ENCODE data around the gene SLAMF1.

The SLAMF1 gene

DNA sequence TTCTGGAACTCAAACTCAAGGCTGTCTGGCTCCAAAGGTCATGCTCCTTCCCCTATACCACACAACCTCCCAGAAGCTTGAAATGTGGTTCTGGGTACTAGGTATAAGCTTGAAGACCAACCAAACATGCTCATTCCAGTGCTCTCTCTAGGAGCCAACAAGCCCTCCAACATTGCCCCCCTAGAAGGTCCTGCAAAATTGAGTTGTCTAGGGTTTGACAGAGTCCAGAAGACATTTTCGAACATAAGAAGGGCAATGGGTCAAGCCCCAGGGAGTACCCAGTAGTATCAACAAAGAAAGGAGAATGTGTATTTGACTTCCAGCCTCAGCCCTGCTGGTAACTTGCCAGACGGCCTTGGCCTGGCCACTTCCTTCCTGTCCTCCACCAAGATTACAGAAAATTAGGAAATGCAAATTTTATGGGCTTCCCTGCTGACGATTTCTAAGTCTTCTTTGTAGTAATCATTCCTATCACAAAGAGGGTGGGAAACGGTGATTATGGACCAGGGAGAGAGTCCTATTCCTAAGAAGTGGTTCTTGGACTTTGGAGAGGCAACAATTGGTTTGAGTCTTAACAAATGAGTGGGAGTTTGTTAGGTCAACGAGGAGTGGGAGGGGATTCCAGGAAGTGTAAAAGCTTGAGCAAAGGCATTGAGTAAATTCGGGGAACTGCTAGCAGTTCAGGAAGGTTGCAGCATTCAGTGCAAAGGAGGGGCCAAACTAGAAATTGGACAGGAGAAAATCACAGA is 18.7 kb upstream of the SLAMF1 start:
- Histone ChIP-seq H3K27ac (replicated peaks) (peak overlapping the region; percentile 69), H3K4me3 (replicated peaks; ENCODE audit: insufficient read depth, low read length) (no peak overlapping the region), H3K27me3 (ENCODE audit: insufficient read depth, poor library complexity, severe bottlenecking) (no peaks in the 10 kb centered on the region)
- peak; percentile 65 to 77 for DNase-seq (ENCODE audit: low read depth in 1 of 2, low spot score in 1 of 2)
- peak; percentile 47; the same call in 1 of the 2 replicates for TF ChIP-seq SPI1 (IDR thresholded peaks at IDR 0.05; ENCODE audit: borderline replicate concordance, low read depth)
- TF ChIP-seq GABPA (IDR thresholded peaks at IDR 0.05; ENCODE audit: low read depth), result no peak
- TF ChIP-seq, protein P1, sequence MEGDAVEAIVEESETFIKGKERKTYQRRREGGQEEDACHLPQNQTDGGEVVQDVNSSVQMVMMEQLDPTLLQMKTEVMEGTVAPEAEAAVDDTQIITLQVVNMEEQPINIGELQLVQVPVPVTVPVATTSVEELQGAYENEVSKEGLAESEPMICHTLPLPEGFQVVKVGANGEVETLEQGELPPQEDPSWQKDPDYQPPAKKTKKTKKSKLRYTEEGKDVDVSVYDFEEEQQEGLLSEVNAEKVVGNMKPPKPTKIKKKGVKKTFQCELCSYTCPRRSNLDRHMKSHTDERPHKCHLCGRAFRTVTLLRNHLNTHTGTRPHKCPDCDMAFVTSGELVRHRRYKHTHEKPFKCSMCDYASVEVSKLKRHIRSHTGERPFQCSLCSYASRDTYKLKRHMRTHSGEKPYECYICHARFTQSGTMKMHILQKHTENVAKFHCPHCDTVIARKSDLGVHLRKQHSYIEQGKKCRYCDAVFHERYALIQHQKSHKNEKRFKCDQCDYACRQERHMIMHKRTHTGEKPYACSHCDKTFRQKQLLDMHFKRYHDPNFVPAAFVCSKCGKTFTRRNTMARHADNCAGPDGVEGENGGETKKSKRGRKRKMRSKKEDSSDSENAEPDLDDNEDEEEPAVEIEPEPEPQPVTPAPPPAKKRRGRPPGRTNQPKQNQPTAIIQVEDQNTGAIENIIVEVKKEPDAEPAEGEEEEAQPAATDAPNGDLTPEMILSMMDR (IDR thresholded peaks at IDR 0.05; ENCODE audit: insufficient read depth, low read length), result no peak

DNA sequence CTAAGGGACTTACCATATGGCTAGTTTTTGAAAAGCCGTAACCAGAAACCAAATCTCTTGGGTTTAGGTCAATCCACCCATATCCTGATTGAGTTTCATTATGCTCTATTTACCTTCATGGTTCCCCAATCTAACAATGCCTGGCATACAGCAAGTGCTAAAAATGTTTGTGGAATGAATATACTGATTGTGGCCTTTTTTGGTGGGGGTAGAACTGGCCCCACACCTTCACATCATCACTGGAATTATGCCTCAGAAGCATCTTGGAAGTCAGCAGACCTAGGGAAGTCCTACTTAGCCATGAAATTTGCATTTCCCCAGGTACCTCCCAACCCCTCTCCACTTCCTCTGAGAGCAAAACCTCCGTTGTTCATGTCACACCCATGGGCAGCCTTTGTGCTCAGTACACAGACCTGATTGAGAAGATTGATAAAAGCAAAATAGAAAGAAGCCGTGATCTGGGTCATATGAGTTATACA is 17.8 kb upstream of the SLAMF1 start:
- Histone ChIP-seq H3K27ac (replicated peaks) (no peak overlapping the region), H3K4me3 (replicated peaks; ENCODE audit: insufficient read depth, low read length) (no peak overlapping the region), H3K27me3 (ENCODE audit: insufficient read depth, poor library complexity, severe bottlenecking) (no peaks in the 10 kb centered on the region)
- TF ChIP-seq, protein P1 (IDR thresholded peaks at IDR 0.05; ENCODE audit: insufficient read depth, low read length), result no peak
- TF ChIP-seq SPI1 (IDR thresholded peaks at IDR 0.05; ENCODE audit: borderline replicate concordance, low read depth), result peak; percentile 9; the same call in 1 of the 2 replicates
- DNase-seq (ENCODE audit: low read depth in 1 of 2, low spot score in 1 of 2), result no peak

DNA sequence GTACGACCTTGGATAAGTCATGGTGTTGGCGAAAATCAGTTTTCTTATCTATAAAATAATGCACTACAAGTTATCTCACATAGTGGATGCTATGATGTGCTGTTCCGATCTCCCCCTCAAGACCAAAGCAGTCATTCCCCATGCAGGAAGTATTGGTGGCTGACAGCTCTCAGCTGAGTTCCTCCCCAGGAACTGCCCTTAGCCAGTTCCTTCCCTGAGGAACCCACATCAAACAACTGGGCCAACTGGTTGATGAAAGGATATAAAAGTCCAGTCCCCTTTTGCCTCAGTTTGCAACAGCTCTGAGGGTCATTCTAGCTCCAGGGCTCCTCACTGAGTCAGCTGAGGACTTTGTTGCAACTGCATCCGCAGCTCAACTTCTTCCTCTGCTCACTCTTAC is 16.1 kb upstream of the SLAMF1 start:
- no peak for DNase-seq (ENCODE audit: low read depth in 1 of 2, low spot score in 1 of 2)
- H3K27me3 ChIP-seq (ENCODE audit: insufficient read depth, poor library complexity, severe bottlenecking), result no peaks in the 10 kb centered on the region
- peak; percentile 37; the same call in 1 of the 2 replicates for TF ChIP-seq SPI1 (IDR thresholded peaks at IDR 0.05; ENCODE audit: borderline replicate concordance, low read depth)
- no peak for TF ChIP-seq POLR2AphosphoS5 (IDR thresholded peaks at IDR 0.05; ENCODE audit: low read depth)
- H3K4me3 ChIP-seq (replicated peaks; ENCODE audit: insufficient read depth, low read length), result no peak overlapping the region
- no peak overlapping the region for H3K27ac ChIP-seq (replicated peaks)

DNA sequence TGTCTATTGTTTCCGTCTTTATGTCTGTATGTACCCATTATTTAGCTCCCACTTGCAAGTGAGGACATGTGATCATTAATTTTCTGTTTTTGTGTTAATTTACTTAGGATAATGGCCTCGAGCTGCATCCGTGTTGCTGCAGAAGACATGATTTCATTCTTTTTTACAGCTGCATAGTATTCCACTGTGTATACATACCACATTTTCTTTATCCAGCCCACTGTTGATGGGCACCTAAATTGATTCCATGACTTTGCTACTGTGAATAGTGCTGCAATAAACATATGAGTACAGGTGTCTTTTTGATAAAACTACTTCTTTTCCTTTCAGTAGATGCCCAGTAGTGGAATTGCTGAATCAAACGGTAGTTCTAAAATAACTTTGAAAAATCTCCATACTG is 12.7 kb upstream of the SLAMF1 start:
- no peak for DNase-seq (ENCODE audit: low read depth in 1 of 2, low spot score in 1 of 2)
- Histone ChIP-seq H3K27me3 (ENCODE audit: insufficient read depth, poor library complexity, severe bottlenecking) (no peaks in the 10 kb centered on the region), H3K27ac (replicated peaks) (no peak overlapping the region), H3K4me3 (replicated peaks; ENCODE audit: insufficient read depth, low read length) (no peak overlapping the region)
- TF ChIP-seq SPI1 (IDR thresholded peaks at IDR 0.05; ENCODE audit: borderline replicate concordance, low read depth), result no peak
- no peak for TF ChIP-seq POLR2AphosphoS5 (IDR thresholded peaks at IDR 0.05; ENCODE audit: low read depth)
- TF ChIP-seq, protein P2, sequence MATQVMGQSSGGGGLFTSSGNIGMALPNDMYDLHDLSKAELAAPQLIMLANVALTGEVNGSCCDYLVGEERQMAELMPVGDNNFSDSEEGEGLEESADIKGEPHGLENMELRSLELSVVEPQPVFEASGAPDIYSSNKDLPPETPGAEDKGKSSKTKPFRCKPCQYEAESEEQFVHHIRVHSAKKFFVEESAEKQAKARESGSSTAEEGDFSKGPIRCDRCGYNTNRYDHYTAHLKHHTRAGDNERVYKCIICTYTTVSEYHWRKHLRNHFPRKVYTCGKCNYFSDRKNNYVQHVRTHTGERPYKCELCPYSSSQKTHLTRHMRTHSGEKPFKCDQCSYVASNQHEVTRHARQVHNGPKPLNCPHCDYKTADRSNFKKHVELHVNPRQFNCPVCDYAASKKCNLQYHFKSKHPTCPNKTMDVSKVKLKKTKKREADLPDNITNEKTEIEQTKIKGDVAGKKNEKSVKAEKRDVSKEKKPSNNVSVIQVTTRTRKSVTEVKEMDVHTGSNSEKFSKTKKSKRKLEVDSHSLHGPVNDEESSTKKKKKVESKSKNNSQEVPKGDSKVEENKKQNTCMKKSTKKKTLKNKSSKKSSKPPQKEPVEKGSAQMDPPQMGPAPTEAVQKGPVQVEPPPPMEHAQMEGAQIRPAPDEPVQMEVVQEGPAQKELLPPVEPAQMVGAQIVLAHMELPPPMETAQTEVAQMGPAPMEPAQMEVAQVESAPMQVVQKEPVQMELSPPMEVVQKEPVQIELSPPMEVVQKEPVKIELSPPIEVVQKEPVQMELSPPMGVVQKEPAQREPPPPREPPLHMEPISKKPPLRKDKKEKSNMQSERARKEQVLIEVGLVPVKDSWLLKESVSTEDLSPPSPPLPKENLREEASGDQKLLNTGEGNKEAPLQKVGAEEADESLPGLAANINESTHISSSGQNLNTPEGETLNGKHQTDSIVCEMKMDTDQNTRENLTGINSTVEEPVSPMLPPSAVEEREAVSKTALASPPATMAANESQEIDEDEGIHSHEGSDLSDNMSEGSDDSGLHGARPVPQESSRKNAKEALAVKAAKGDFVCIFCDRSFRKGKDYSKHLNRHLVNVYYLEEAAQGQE (IDR thresholded peaks at IDR 0.05; ENCODE audit: insufficient replicate concordance, low read depth), result no peak
- TF ChIP-seq GABPA (IDR thresholded peaks at IDR 0.05; ENCODE audit: low read depth), result no peak
- TF ChIP-seq, protein P1 (IDR thresholded peaks at IDR 0.05; ENCODE audit: insufficient read depth, low read length), result no peak

DNA sequence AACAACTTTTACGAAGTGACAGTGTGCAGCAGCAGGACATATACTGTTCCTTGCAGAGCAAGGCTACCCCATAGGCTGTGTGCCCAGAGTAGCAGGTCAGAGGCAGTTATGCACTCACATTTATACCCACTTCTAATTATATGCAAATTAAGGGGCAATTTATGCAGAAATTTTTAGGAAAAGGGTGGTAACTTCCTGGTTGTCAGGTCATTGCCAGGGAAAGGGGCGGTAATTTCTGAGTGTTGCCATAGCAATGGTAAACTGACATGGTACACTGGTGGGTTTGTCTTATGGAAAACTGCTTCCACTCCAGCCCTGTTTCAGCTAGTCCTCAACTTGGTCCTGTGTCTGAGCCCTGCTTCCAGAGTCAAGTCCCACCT is 12.0 kb upstream of the SLAMF1 start:
- no peak for DNase-seq (ENCODE audit: low read depth in 1 of 2, low spot score in 1 of 2)
- no peak overlapping the region for H3K4me3 ChIP-seq (replicated peaks; ENCODE audit: insufficient read depth, low read length)
- TF ChIP-seq SPI1 (IDR thresholded peaks at IDR 0.05; ENCODE audit: borderline replicate concordance, low read depth) (no peak), POLR2AphosphoS5 (IDR thresholded peaks at IDR 0.05; ENCODE audit: low read depth) (no peak), GABPA (IDR thresholded peaks at IDR 0.05; ENCODE audit: low read depth) (no peak)
- TF ChIP-seq, protein P1 (IDR thresholded peaks at IDR 0.05; ENCODE audit: insufficient read depth, low read length), result no peak
- TF ChIP-seq, protein P2 (IDR thresholded peaks at IDR 0.05; ENCODE audit: insufficient replicate concordance, low read depth), result no peak
- no peaks in the 10 kb centered on the region for H3K27me3 ChIP-seq (ENCODE audit: insufficient read depth, poor library complexity, severe bottlenecking)
- no peak overlapping the region for H3K27ac ChIP-seq (replicated peaks)
